Subcutaneous adipose tissue (tissue), 4 donors: ENCODE results near the gene OR5L2. TPM values are rescaled to one million over a fixed set of nuclear protein-coding genes. Genes with fewer than 3 reads are reported as not detected.

ENCODE experiments used
- CTCF ChIP-seq: fragments of 450-650 bp; IDR thresholded peaks from one replicate; pipeline ENCODE4 v1.5.1; 2016; ENCODE audit warnings: low read depth, mild to moderate bottlenecking, control low read depth, antibody characterized with exemption, moderate library complexity
- total RNA-seq, 4 donors: library from RNA; depleted of rRNA; stranded (reverse); fragments of >200 nt; gene quantifications; one replicate each; pipeline ENCODE4 v1.1.0, GENCODE V29; 2016

OR5L2 gene
- total RNA-seq, result not detected

- TF ChIP-seq CTCF, result no peak
Observed at GRCh38 chr11:55826919-55827318, at the start of gene OR5L2. TSS of gene OR5L2 (plus strand) at chr11:55827219. CDS start at chr11:55827219, 0 bp downstream.

GRCh38 chr11:55791606-55792005 lies 35.4 kb upstream of the OR5L2 start:
- TF ChIP-seq CTCF, result no peak

- TF ChIP-seq CTCF, result no peak
Observed at GRCh38 chr11:55793321-55793720, 33.7 kb upstream of the OR5L2 start.

GRCh38 chr11:55795256-55795655 lies 31.8 kb upstream of the OR5L2 start, which contains the start of gene OR5D14:
TSS of gene OR5D14 (plus strand) at chr11:55795556. CDS start at chr11:55795556, 0 bp downstream.
- TF ChIP-seq CTCF, result no peak

GRCh38 chr11:55806248-55806647 lies 20.8 kb upstream of the OR5L2 start:
- TF ChIP-seq CTCF, result no peak

- no peak for TF ChIP-seq CTCF
Observed at GRCh38 chr11:55811067-55811466, 16.0 kb upstream of the OR5L2 start, which contains the start of gene OR5L1. TSS of gene OR5L1 (plus strand) at chr11:55811367. CDS start at chr11:55811467, 100 bp downstream.

- no peak for TF ChIP-seq CTCF
Observed at GRCh38 chr11:55819330-55819729, 7.7 kb upstream of the OR5L2 start, which contains the start of gene OR5D18. TSS of gene OR5D18 (plus strand) at chr11:55819630. CDS start at chr11:55819630, 0 bp downstream.
